GM12878 (cell line): Measurements from ENCODE around the gene AOAH. TPM values are rescaled to one million over a fixed set of nuclear protein-coding genes. Genes with fewer than 3 reads are reported as not detected.

Experiments
- ATAC-seq: fragments of 200-7000 bp; cut with Tn5 transposase; 3 replicates; pipeline ENCODE4 v1.9.1; 2020; ENCODE audit warnings: mild to moderate bottlenecking, moderate library complexity
- BruUV-seq: library from RNA; stranded (reverse); fragments of 400-500 nt; replicated peaks from 2 replicates; lab custom pipeline; 2021; lab: Mats Ljungman, UMichigan
- CTCF ChIA-PET: fragments of 300-600 bp; sonication (Branson Sonifier 250); formaldehyde crosslinking; extraction: SDS; loops from one replicate; lab custom pipeline; 2021; ENCODE audit warnings: inconsistent platforms; lab: Yijun Ruan, JAX
- POLR2A ChIA-PET: fragments of 350-600 bp; formaldehyde crosslinking; extraction: SDS; loops from one replicate; lab custom pipeline; 2021; ENCODE audit warnings: inconsistent platforms; lab: Charles Lee
- RAD21 ChIA-PET: fragments of 300-600 bp; sonication (Branson Sonifier 250); formaldehyde crosslinking; loops from one replicate; lab custom pipeline; 2023; ENCODE audit warnings: antibody characterized with exemption; ENCODE audit not compliant: unreplicated experiment; lab: Charles Lee
- SMC1A ChIA-PET: fragments of 300-600 bp; sonication (Branson Sonifier 250); formaldehyde crosslinking; loops from one replicate; lab custom pipeline; 2023; ENCODE audit not compliant: unreplicated experiment, uncharacterized antibody; lab: Charles Lee
- DNase-seq: peaks from one replicate; pipeline ENCODE4 v3.0.0-alpha.2; 2011; ENCODE audit warnings: low read depth, low spot score
- FAIRE-seq: peaks from 3 replicates; lab custom pipeline; 2011; peaks lifted over from hg19 to GRCh38; lab: Jason Lieb, UNC
- H2AFZ ChIP-seq: 2 replicates; pipeline ENCODE4 v1.6.0; 2011; ENCODE audit warnings: low read depth, low read length, control low read depth; ENCODE audit not compliant: control insufficient read depth
- H3K27ac ChIP-seq: 2 replicates; pipeline ENCODE4 v1.5.1; 2011; ENCODE audit warnings: control low read depth; ENCODE audit not compliant: control insufficient read depth, insufficient read depth
- H3K27me3 ChIP-seq, 2 experiments: replicated peaks in 1 of 2; 2 replicates each; pipeline versions ENCODE4 v1.6.0 to v1.6.1; 2011; ENCODE audit warnings: low read length in 1 of 2; ENCODE audit not compliant: control insufficient read depth in 2 of 2, insufficient read depth in 2 of 2
- H3K36me3 ChIP-seq, 2 experiments: 2 replicates each; pipeline ENCODE4 v1.5.1; 2011; ENCODE audit warnings: low read length in 1 of 2; ENCODE audit not compliant: control insufficient read depth in 2 of 2, insufficient read depth in 2 of 2
- H3K4me1 ChIP-seq: 2 replicates; pipeline ENCODE4 v1.6.1; 2011; ENCODE audit warnings: mild to moderate bottlenecking, low read length, moderate library complexity, mixed read lengths; ENCODE audit not compliant: control insufficient read depth, insufficient read depth
- H3K4me2 ChIP-seq: 2 replicates; pipeline ENCODE4 v1.6.0; 2011; ENCODE audit warnings: control low read depth; ENCODE audit not compliant: control insufficient read depth, insufficient read depth
- H3K4me3 ChIP-seq: fragments of 200-600 bp; sonication (generic); 2 replicates; pipeline ENCODE4 v1.5.1; 2016
- H3K79me2 ChIP-seq: 2 replicates; pipeline ENCODE4 v1.6.0; 2011; ENCODE audit warnings: low read length; ENCODE audit not compliant: control insufficient read depth, insufficient read depth
- H3K9ac ChIP-seq: 2 replicates; pipeline ENCODE4 v1.8.0; 2011; ENCODE audit warnings: low read length, control low read depth, mixed read lengths; ENCODE audit not compliant: control insufficient read depth, insufficient read depth
- H3K9me3 ChIP-seq: replicated peaks from 3 replicates; pipeline ENCODE4 v1.5.1; 2011; ENCODE audit warnings: mild to moderate bottlenecking, low read length; ENCODE audit not compliant: control insufficient read depth, insufficient read depth
- H4K20me1 ChIP-seq: 2 replicates; pipeline ENCODE4 v1.6.0; 2011; ENCODE audit not compliant: control insufficient read depth, insufficient read depth
- ATF2 ChIP-seq: IDR thresholded peaks from 2 replicates; pipeline ENCODE4 v1.6.1; 2012; ENCODE audit warnings: low read length, inconsistent platforms
- BRCA1 ChIP-seq: IDR thresholded peaks from 2 replicates; pipeline ENCODE4 v1.6.1; 2011; ENCODE audit warnings: low read depth, low read length, improper control_type of control experiment
- CBX3 ChIP-seq: fragments of 200-600 bp; sonication (generic); IDR thresholded peaks from 2 replicates; pipeline ENCODE4 v1.6.1; 2016; ENCODE audit warnings: low read depth, borderline replicate concordance
- CHD4 ChIP-seq: fragments of 200-600 bp; sonication (generic); IDR thresholded peaks from 2 replicates; pipeline ENCODE4 v1.6.1; 2016; ENCODE audit warnings: mild to moderate bottlenecking
- DPF2 ChIP-seq: fragments of 450-650 bp; IDR thresholded peaks from 2 replicates; pipeline ENCODE4 v1.6.1; 2017; ENCODE audit warnings: mild to moderate bottlenecking
- IRF4 ChIP-seq: IDR thresholded peaks from 2 replicates; pipeline ENCODE4 v1.6.1; 2011; ENCODE audit warnings: low read depth, low read length
- KAT2A ChIP-seq: conservative IDR thresholded peaks from 2 replicates; pipeline ENCODE4 v1.6.1; 2011; ENCODE audit warnings: low read depth, low read length; ENCODE audit not compliant: control insufficient read depth
- LARP7 ChIP-seq: fragments of 450-650 bp; IDR thresholded peaks from 2 replicates; pipeline ENCODE4 v1.6.1; 2017; ENCODE audit warnings: mild to moderate bottlenecking
- NR2F1 ChIP-seq: fragments of 450-650 bp; conservative IDR thresholded peaks from 2 replicates; pipeline ENCODE4 v1.6.1; 2017; ENCODE audit warnings: mild to moderate bottlenecking
- PAX8 ChIP-seq: fragments of 450-650 bp; IDR thresholded peaks from 2 replicates; pipeline ENCODE4 v1.6.1; 2017; ENCODE audit warnings: mild to moderate bottlenecking, moderate library complexity
- PBX3 ChIP-seq: IDR thresholded peaks from 2 replicates; pipeline ENCODE4 v1.6.1; 2011; ENCODE audit warnings: mild to moderate bottlenecking, low read depth, low read length, moderate library complexity; ENCODE audit not compliant: insufficient replicate concordance
- SIX5 ChIP-seq: IDR thresholded peaks from 2 replicates; pipeline ENCODE4 v1.6.1; 2011; ENCODE audit warnings: mild to moderate bottlenecking, low read depth, low read length, moderate library complexity; ENCODE audit not compliant: severe bottlenecking
- SMC3 ChIP-seq: IDR thresholded peaks from 2 replicates; pipeline ENCODE4 v1.6.1; 2011; ENCODE audit warnings: low read length, improper control_type of control experiment, borderline replicate concordance
- SREBF1 ChIP-seq: IDR thresholded peaks from 2 replicates; pipeline ENCODE4 v1.6.1; 2012; ENCODE audit warnings: mild to moderate bottlenecking, low read length
- ZBTB33 ChIP-seq: fragments of 450-650 bp; IDR thresholded peaks from 2 replicates; pipeline ENCODE4 v1.6.1; 2017; ENCODE audit warnings: mild to moderate bottlenecking
- ZSCAN29 ChIP-seq: fragments of 450-650 bp; IDR thresholded peaks from 2 replicates; pipeline ENCODE4 v1.6.1; 2017; ENCODE audit warnings: mild to moderate bottlenecking, moderate library complexity
- WGBS: methylation state at CpG from one replicate; pipeline ENCODE4 v1.1.6; 2016; ENCODE audit warnings: low lambda C conversion rate; ENCODE audit not compliant: insufficient replicate concordance, insufficient coverage; ENCODE audit errors: missing lambda C conversion rate; 5-methylcytosine and 5-hydroxymethylcytosine counted together
- in situ Hi-C: fragments of 300-500 bp; cut with MboI; formaldehyde crosslinking; loops from 9 replicates; pipeline ENCODE4 v1.14.3; 2018; ENCODE audit warnings: mixed read lengths
- intact Hi-C: fragments of 100-400 bp; cut with micrococcal nuclease; formaldehyde crosslinking; loops from one replicate; pipeline ENCODE4 v1.14.2; 2022; ENCODE audit not compliant: unreplicated experiment
- polyA plus RNA-seq, 11 experiments: library from polyadenylated mRNA; depleted of rRNA in 4 of 11; unstranded in 6 of 11; stranded (reverse) in 5 of 11; fragments of >200 nt; fragmentation: Nextera tagmentation in 4 of 11; fragmentation: Illumina TruSeq in 1 of 11; extraction: Ambion mirVana in 4 of 11; extraction: Trizol in 1 of 11; gene quantifications; 1 replicate in 1 of 11; 2 replicates in 10 of 11; pipeline versions ENCODE4 v1.2.1 to v1.2.3, GENCODE V29; 2011 to 2016; ENCODE audit warnings: inconsistent platforms in 2 of 11, missing spikeins in 2 of 11, low read depth in 1 of 11
- total RNA-seq, 4 experiments: library from RNA; depleted of rRNA in 3 of 4; stranded (reverse); fragments of >200 nt in 3 of 4; fragmentation: Illumina TruSeq in 1 of 4; extraction: Trizol in 1 of 4; gene quantifications; 2 replicates each; pipeline versions ENCODE4 v1.2.1 to v1.2.3, GENCODE V29; 2013 to 2021
- TF ChIP-seq, protein P1 (sequence below): fragments of 450-650 bp; formaldehyde crosslinking; IDR thresholded peaks from 2 replicates; pipeline ENCODE4 v1.5.0; 2022; ENCODE audit warnings: mild to moderate bottlenecking, missing genetic modification characterization
- TF ChIP-seq, protein P2 (sequence below): fragments of 450-650 bp; IDR thresholded peaks from 2 replicates; pipeline ENCODE4 v1.6.1; 2014; ENCODE audit warnings: mild to moderate bottlenecking

Gene AOAH
- total and polyA plus RNA-seq, 10 of the 15 experiments (the other 5 are each of a cell fraction or from before 2014, with no cell fraction given): 0.32 to 2.8 (median 1.4) TPM

GRCh38 chr7:36538126-36538525 is 186.2 kb downstream of the AOAH start:
- in situ Hi-C loops: no loop called here
- ChIA-PET POLR2A (no interaction called here), CTCF (no interaction called here), RAD21 (no interaction called here), SMC1A (no interaction called here)
- DNase-seq: no peak
- H4K20me1 ChIP-seq: no peaks in the 10 kb centered on the region
- no peaks in the 10 kb centered on the region for H3K9me3 ChIP-seq
- no peak for TF ChIP-seq NR2F1
- TF ChIP-seq, protein P1, sequence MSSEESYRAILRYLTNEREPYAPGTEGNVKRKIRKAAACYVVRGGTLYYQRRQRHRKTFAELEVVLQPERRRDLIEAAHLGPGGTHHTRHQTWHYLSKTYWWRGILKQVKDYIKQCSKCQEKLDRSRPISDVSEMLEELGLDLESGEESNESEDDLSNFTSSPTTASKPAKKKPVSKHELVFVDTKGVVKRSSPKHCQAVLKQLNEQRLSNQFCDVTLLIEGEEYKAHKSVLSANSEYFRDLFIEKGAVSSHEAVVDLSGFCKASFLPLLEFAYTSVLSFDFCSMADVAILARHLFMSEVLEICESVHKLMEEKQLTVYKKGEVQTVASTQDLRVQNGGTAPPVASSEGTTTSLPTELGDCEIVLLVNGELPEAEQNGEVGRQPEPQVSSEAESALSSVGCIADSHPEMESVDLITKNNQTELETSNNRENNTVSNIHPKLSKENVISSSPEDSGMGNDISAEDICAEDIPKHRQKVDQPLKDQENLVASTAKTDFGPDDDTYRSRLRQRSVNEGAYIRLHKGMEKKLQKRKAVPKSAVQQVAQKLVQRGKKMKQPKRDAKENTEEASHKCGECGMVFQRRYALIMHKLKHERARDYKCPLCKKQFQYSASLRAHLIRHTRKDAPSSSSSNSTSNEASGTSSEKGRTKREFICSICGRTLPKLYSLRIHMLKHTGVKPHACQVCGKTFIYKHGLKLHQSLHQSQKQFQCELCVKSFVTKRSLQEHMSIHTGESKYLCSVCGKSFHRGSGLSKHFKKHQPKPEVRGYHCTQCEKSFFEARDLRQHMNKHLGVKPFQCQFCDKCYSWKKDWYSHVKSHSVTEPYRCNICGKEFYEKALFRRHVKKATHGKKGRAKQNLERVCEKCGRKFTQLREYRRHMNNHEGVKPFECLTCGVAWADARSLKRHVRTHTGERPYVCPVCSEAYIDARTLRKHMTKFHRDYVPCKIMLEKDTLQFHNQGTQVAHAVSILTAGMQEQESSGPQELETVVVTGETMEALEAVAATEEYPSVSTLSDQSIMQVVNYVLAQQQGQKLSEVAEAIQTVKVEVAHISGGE (CRISPR knock-in tag): no peak
- no peak for TF ChIP-seq SMC3
- no peak for TF ChIP-seq PAX8
- no peak for TF ChIP-seq ATF2
- TF ChIP-seq DPF2: no peak
- TF ChIP-seq, protein P2, sequence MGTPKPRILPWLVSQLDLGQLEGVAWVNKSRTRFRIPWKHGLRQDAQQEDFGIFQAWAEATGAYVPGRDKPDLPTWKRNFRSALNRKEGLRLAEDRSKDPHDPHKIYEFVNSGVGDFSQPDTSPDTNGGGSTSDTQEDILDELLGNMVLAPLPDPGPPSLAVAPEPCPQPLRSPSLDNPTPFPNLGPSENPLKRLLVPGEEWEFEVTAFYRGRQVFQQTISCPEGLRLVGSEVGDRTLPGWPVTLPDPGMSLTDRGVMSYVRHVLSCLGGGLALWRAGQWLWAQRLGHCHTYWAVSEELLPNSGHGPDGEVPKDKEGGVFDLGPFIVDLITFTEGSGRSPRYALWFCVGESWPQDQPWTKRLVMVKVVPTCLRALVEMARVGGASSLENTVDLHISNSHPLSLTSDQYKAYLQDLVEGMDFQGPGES: no peak
- no peak for TF ChIP-seq KAT2A
- TF ChIP-seq BRCA1: no peak
- no peak for TF ChIP-seq CHD4
- TF ChIP-seq ZSCAN29: no peak
- no peak for TF ChIP-seq ZBTB33
- TF ChIP-seq CBX3: no peak
- TF ChIP-seq SREBF1: no peak
- TF ChIP-seq IRF4: no peak
- no peak for TF ChIP-seq PBX3
- no peak for TF ChIP-seq LARP7
- TF ChIP-seq SIX5: no peak
- ATAC-seq: no peak
- no peaks in the 10 kb centered on the region for H3K4me1 ChIP-seq
- intact Hi-C loops: no loop called here
- no TSS peak for BruUV-seq
- H3K27ac ChIP-seq: no peak overlapping the region
- H3K4me3 ChIP-seq: no peak overlapping the region
- H3K36me3 ChIP-seq: no peaks in the 10 kb centered on the region
- H2AFZ ChIP-seq: no peak overlapping the region
- H3K27me3 ChIP-seq: no peaks in the 10 kb centered on the region; a peak in 1 of 4 replicates
- no peaks in the 10 kb centered on the region for H3K79me2 ChIP-seq
- 43% methylated on average over 7 of the region's 7 CpGs for WGBS
- H3K9ac ChIP-seq: no peak overlapping the region
- FAIRE-seq: no peak
- no peak overlapping the region for H3K4me2 ChIP-seq
